Measurements from ENCODE around the gene SVOPL. TPM values are rescaled to one million over a fixed set of nuclear protein-coding genes. Genes with fewer than 3 reads are reported as not detected.
"Not testable (repeated sequence)": the region's sequence is repeated elsewhere in the genome, so short reads cannot be mapped to it uniquely, and the experiment has no call there.

Gene SVOPL
- total RNA-seq, 1 donor from 2014 or later, result 1.1 TPM

- no peaks in the 10 kb centered on the region for H3K4me1 Mint-ChIP-seq
- H3K4me3 Mint-ChIP-seq, result no peak overlapping the region
Measured at GRCh38 chr7:138699661-138700060, 1.5 kb downstream of the SVOPL start.

GRCh38 chr7:138698281-138698680 lies 2.9 kb downstream of the SVOPL start:
- no peak overlapping the region for H3K27ac Mint-ChIP-seq
- no peaks in the 10 kb centered on the region for H3K4me1 Mint-ChIP-seq
- peaks cover 4% of the 10 kb centered on the region for H3K9me3 Mint-ChIP-seq
- H3K27me3 Mint-ChIP-seq (ENCODE audit: low read depth), result peaks cover 2% of the 10 kb centered on the region
- DNase-seq (ENCODE audit: low spot score in 2 of 2, unreplicated experiment in 2 of 2), result no peak
- no peaks in the 10 kb centered on the region for H3K36me3 Mint-ChIP-seq
- no peak overlapping the region for H3K4me3 Mint-ChIP-seq
- TF ChIP-seq, protein P1, sequence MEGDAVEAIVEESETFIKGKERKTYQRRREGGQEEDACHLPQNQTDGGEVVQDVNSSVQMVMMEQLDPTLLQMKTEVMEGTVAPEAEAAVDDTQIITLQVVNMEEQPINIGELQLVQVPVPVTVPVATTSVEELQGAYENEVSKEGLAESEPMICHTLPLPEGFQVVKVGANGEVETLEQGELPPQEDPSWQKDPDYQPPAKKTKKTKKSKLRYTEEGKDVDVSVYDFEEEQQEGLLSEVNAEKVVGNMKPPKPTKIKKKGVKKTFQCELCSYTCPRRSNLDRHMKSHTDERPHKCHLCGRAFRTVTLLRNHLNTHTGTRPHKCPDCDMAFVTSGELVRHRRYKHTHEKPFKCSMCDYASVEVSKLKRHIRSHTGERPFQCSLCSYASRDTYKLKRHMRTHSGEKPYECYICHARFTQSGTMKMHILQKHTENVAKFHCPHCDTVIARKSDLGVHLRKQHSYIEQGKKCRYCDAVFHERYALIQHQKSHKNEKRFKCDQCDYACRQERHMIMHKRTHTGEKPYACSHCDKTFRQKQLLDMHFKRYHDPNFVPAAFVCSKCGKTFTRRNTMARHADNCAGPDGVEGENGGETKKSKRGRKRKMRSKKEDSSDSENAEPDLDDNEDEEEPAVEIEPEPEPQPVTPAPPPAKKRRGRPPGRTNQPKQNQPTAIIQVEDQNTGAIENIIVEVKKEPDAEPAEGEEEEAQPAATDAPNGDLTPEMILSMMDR (IDR thresholded peaks at IDR 0.05; ENCODE audit: unreplicated experiment), result no peak

More at GRCh38 chr7:138699661-138700060, 1.5 kb downstream of the SVOPL start:
- peaks cover 2% of the 10 kb centered on the region for H3K27me3 Mint-ChIP-seq (ENCODE audit: low read depth)
- TF ChIP-seq, protein P1 (IDR thresholded peaks at IDR 0.05; ENCODE audit: unreplicated experiment), result no peak
- H3K36me3 Mint-ChIP-seq, result no peaks in the 10 kb centered on the region
- no peak overlapping the region for H3K27ac Mint-ChIP-seq
- no peak for DNase-seq (ENCODE audit: low spot score in 2 of 2, unreplicated experiment in 2 of 2)
- peaks cover 4% of the 10 kb centered on the region for H3K9me3 Mint-ChIP-seq

GRCh38 chr7:138697535-138698182 lies 3.5 kb downstream of the SVOPL start:
- Mint-ChIP-seq H3K4me3 (no peak overlapping the region), H3K36me3 (no peaks in the 10 kb centered on the region), H3K27ac (no peak overlapping the region), H3K27me3 (ENCODE audit: low read depth) (peaks cover 2% of the 10 kb centered on the region), H3K9me3 (peaks cover 4% of the 10 kb centered on the region), H3K4me1 (no peaks in the 10 kb centered on the region)
- TF ChIP-seq, protein P1 (IDR thresholded peaks at IDR 0.05; ENCODE audit: unreplicated experiment), result no peak
- DNase-seq (ENCODE audit: low spot score in 2 of 2, unreplicated experiment in 2 of 2), result no peak

GRCh38 chr7:138695776-138696175 lies 5.4 kb downstream of the SVOPL start:
- not testable (repeated sequence) for H3K9me3 Mint-ChIP-seq; H3K27ac Mint-ChIP-seq; H3K4me3 Mint-ChIP-seq; H3K36me3 Mint-ChIP-seq; H3K27me3 Mint-ChIP-seq (ENCODE audit: low read depth); DNase-seq (ENCODE audit: low spot score in 2 of 2, unreplicated experiment in 2 of 2); H3K4me1 Mint-ChIP-seq

- H3K27ac Mint-ChIP-seq, result no peak overlapping the region
- H3K36me3 Mint-ChIP-seq, result no peaks in the 10 kb centered on the region
- no peak for DNase-seq (ENCODE audit: low spot score in 2 of 2, unreplicated experiment in 2 of 2)
- peaks cover 4% of the 10 kb centered on the region for H3K9me3 Mint-ChIP-seq
- TF ChIP-seq, protein P1 (IDR thresholded peaks at IDR 0.05; ENCODE audit: unreplicated experiment), result no peak
- H3K4me3 Mint-ChIP-seq, result no peak overlapping the region
- H3K4me1 Mint-ChIP-seq, result peaks cover 2% of the 10 kb centered on the region
- H3K27me3 Mint-ChIP-seq (ENCODE audit: low read depth), result peaks cover 2% of the 10 kb centered on the region
Measured at GRCh38 chr7:138695106-138695505, 6.1 kb downstream of the SVOPL start.

DNA sequence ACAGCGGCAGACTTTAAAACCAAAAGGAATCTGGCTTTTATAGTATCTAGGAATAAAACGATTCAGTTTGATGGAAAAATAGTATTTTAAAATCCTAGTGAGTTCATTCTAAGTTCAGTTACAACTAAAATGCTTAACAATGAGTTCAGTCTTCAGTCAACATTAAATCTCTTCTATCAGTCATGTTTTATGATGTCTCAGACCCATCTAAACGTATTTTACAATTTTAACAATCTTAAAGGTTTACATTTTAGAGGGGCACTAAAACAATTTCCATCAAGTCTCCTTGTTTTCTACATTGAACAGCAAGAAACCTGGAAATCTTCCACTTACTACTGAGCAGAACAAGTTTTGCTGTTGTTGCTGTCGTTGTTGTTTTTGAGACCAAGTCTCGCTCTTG lies 10.0 kb downstream of the SVOPL start:
- peaks cover 2% of the 10 kb centered on the region for H3K4me1 Mint-ChIP-seq
- TF ChIP-seq, protein P1 (IDR thresholded peaks at IDR 0.05; ENCODE audit: unreplicated experiment), result no peak
- peaks cover 12% of the 10 kb centered on the region for H3K9me3 Mint-ChIP-seq
- no peaks in the 10 kb centered on the region for H3K27me3 Mint-ChIP-seq (ENCODE audit: low read depth)
- H3K4me3 Mint-ChIP-seq, result no peak overlapping the region
- H3K36me3 Mint-ChIP-seq, result no peaks in the 10 kb centered on the region
- DNase-seq (ENCODE audit: low spot score in 2 of 2, unreplicated experiment in 2 of 2), result no peak
- peak overlapping the region; percentile 50 for H3K27ac Mint-ChIP-seq
